K562 (cell line): ENCODE measurements around the gene CLCN6. TPM values are rescaled to one million over a fixed set of nuclear protein-coding genes. Genes with fewer than 3 reads are reported as not detected.

Source experiments
- ARID2 ChIP-seq: fragments of 450-650 bp; IDR thresholded peaks from 2 replicates; pipeline ENCODE4 v1.6.1; 2017; ENCODE audit warnings: antibody characterized with exemption, mild to moderate bottlenecking
- ARNT ChIP-seq, 2 experiments: fragments of 450-650 bp; IDR thresholded peaks; 2 replicates each; pipeline ENCODE4 v1.6.1; 2016; ENCODE audit warnings: mild to moderate bottlenecking in 1 of 2
- CBX8 ChIP-seq: fragments of 200-600 bp; sonication (generic); IDR thresholded peaks from 2 replicates; pipeline ENCODE4 v1.6.1; 2012; ENCODE audit warnings: borderline replicate concordance, mixed run types, low read depth, mild to moderate bottlenecking, moderate library complexity, mixed read lengths, low read length, control low read depth, inconsistent platforms; ENCODE audit not compliant: poor library complexity, severe bottlenecking; ENCODE audit errors: extremely low read depth
- CREB5 ChIP-seq: fragments of 250-450 bp; sonication (Bioruptor Pico); IDR thresholded peaks from 2 replicates; pipeline ENCODE4 v1.5.0; 2020; ENCODE audit warnings: mild to moderate bottlenecking
- CXXC5 ChIP-seq: fragments of 250-450 bp; sonication (Bioruptor Pico); IDR thresholded peaks from 2 replicates; pipeline ENCODE4 v1.8.0; 2022; ENCODE audit warnings: inconsistent platforms, mild to moderate bottlenecking, moderate library complexity
- DMBX1 ChIP-seq: fragments of 250-450 bp; sonication (Bioruptor Pico); IDR thresholded peaks from 2 replicates; pipeline ENCODE4 v1.8.0; 2022; ENCODE audit warnings: inconsistent platforms, mild to moderate bottlenecking, moderate library complexity, borderline replicate concordance
- EZH2 ChIP-seq: IDR thresholded peaks from 2 replicates; pipeline ENCODE4 v1.6.1; 2012; ENCODE audit warnings: low read depth, mild to moderate bottlenecking, inconsistent platforms, low read length, borderline replicate concordance
- HDAC1 ChIP-seq, 2 experiments: fragments of 450-650 bp; IDR thresholded peaks; 2 replicates each; pipeline ENCODE4 v1.6.1; 2016 to 2017; ENCODE audit warnings: inconsistent platforms in 1 of 2, mild to moderate bottlenecking in 1 of 2, moderate library complexity in 1 of 2
- HES1 ChIP-seq: fragments of 450-650 bp; IDR thresholded peaks from 2 replicates; pipeline ENCODE4 v1.6.1; 2016; ENCODE audit warnings: low read depth, mild to moderate bottlenecking, moderate library complexity
- HLTF ChIP-seq: fragments of 450-650 bp; IDR thresholded peaks from 2 replicates; pipeline ENCODE4 v1.6.1; 2016
- ILF3 ChIP-seq: fragments of 450-650 bp; IDR thresholded peaks from 2 replicates; pipeline ENCODE4 v1.6.1; 2018; ENCODE audit warnings: antibody characterized with exemption, mild to moderate bottlenecking, moderate library complexity, borderline replicate concordance
- IRF1 ChIP-seq: sonication (generic); formaldehyde crosslinking; IDR thresholded peaks from 2 replicates; pipeline ENCODE4 v1.8.0; 2022; ENCODE audit warnings: missing genetic modification reagents, mild to moderate bottlenecking, borderline replicate concordance
- PHF8 ChIP-seq: fragments of 200-600 bp; sonication (generic); IDR thresholded peaks from 2 replicates; pipeline ENCODE4 v1.6.1; 2012; ENCODE audit warnings: mixed run types, mild to moderate bottlenecking, inconsistent platforms, low read length, moderate library complexity, borderline replicate concordance
- SFPQ ChIP-seq: fragments of 200-400 bp; formaldehyde crosslinking; IDR thresholded peaks from 2 replicates; pipeline ENCODE4 v1.6.1; 2017; ENCODE audit warnings: mild to moderate bottlenecking, low read depth, low read length, moderate library complexity
- ZNF197 ChIP-seq: fragments of 200-800 bp; sonication (Bioruptor generic); IDR thresholded peaks from 2 replicates; pipeline ENCODE4 v1.6.1; 2016; ENCODE audit warnings: low read depth, missing genetic modification characterization, missing compliant biosample characterization
- ZNF263 ChIP-seq: sonication (generic); formaldehyde crosslinking; IDR thresholded peaks from 2 replicates; pipeline ENCODE4 v1.8.0; 2022; ENCODE audit warnings: mild to moderate bottlenecking, missing genetic modification reagents, borderline replicate concordance
- ZNF444 ChIP-seq: fragments of 250-450 bp; sonication (Bioruptor Pico); IDR thresholded peaks from 2 replicates; pipeline ENCODE4 v1.4.0; 2020; ENCODE audit warnings: mild to moderate bottlenecking, moderate library complexity
- ZNF449 ChIP-seq: fragments of 250-450 bp; sonication (Bioruptor Pico); IDR thresholded peaks from 2 replicates; pipeline ENCODE4 v1.8.0; 2022; ENCODE audit warnings: moderate library complexity, mild to moderate bottlenecking, inconsistent platforms
- polyA plus RNA-seq, 8 experiments: library from polyadenylated mRNA; depleted of rRNA in 4 of 8; stranded (reverse) in 5 of 8; unstranded in 3 of 8; fragments of >200 nt; fragmentation: Nextera tagmentation in 2 of 8; fragmentation: Illumina TruSeq in 1 of 8; extraction: Ambion mirVana in 2 of 8; extraction: Trizol in 1 of 8; gene quantifications; 2 replicates each; pipeline versions ENCODE4 v1.2.1 to v1.2.3, GENCODE V29; 2011 to 2014; ENCODE audit warnings: inconsistent platforms in 1 of 8, missing spikeins in 1 of 8
- total RNA-seq, 7 experiments: library from RNA; depleted of rRNA in 6 of 7; stranded (reverse); fragments of >200 nt in 6 of 7; fragmentation: Illumina TruSeq in 2 of 7; extraction: Trizol in 2 of 7; gene quantifications; 2 replicates each; pipeline versions ENCODE4 v1.2.1 to v1.2.3, GENCODE V29; 2011 to 2021; ENCODE audit warnings: low replicate concordance in 1 of 7

Gene CLCN6
- total and polyA plus RNA-seq, 9 of the 15 experiments (the other 6 are each of a cell fraction or from before 2014, with no cell fraction given) = 2.0 to 21.8 (median 13.6) TPM

GRCh38 chr1:11802973-11803885, 2.8 kb upstream of the CLCN6 start (continued):
- TF ChIP-seq IRF1 (CRISPR knock-in tag) (no peak), DMBX1 (peak; percentile 48; the same call in 1 of the 2 replicates), CREB5 (no peak), SFPQ (no peak), HDAC1 (IDR thresholded peaks at IDR 0.05) (peak in 1 of 2 experiments; percentile 90; a peak in 2 of 4 replicates), ZNF197 (CRISPR knock-in tag) (peak; percentile 44), CBX8 (no peak), CXXC5 (CRISPR knock-in tag) (peak; percentile 46; the same call in 1 of the 2 replicates), PHF8 (peak; percentile 51; the same call in 1 of the 2 replicates), HLTF (no peak), EZH2 (no peak), ILF3 (no peak), ZNF444 (CRISPR knock-in tag) (0 out of 2 replicates have a peak, but pooled peaks have one; percentile 18), HES1 (no peak), ZNF449 (CRISPR knock-in tag) (no peak), ARNT (IDR thresholded peaks at IDR 0.05) (0 out of 4 replicates have a peak, but pooled peaks of 1 of the 2 experiments have one; percentile 23), ARID2 (0 out of 2 replicates have a peak, but pooled peaks have one; percentile 23), ZNF263 (CRISPR knock-in tag) (0 out of 2 replicates have a peak, but pooled peaks have one; percentile 22)
